Esophagus squamous epithelium (tissue), 5 donors: Measurements from ENCODE around the gene MGAT5B. TPM values are rescaled to one million over a fixed set of nuclear protein-coding genes. Genes with fewer than 3 reads are reported as not detected.

ENCODE experiments used
- DNase-seq: peaks from one replicate; lab custom pipeline; 2025; lab: John Stamatoyannopoulos, UW
- H3K27ac ChIP-seq, 4 donors: fragments of 200-600 bp; sonication (generic); one replicate each; pipeline ENCODE4 v1.5.1; 2016 to 2019; ENCODE audit warnings: mild to moderate bottlenecking in 1 of 4
- H3K27me3 ChIP-seq, 4 donors: fragments of 200-600 bp; sonication (generic); 1 replicate in 3 of 4; 2 replicates in 1 of 4; pipeline versions ENCODE4 v1.5.1 to v1.6.0; 2017 to 2021; ENCODE audit warnings: antibody characterized with exemption in 1 of 4
- H3K36me3 ChIP-seq, 3 donors: fragments of 200-600 bp; sonication (generic); one replicate each; pipeline ENCODE4 v1.5.1; 2016 to 2019
- H3K4me1 ChIP-seq, 3 donors: fragments of 200-600 bp; sonication (generic); one replicate each; pipeline ENCODE4 v1.5.1; 2017 to 2019
- H3K4me3 ChIP-seq, 4 donors: fragments of 200-600 bp; sonication (generic); 1 replicate in 3 of 4; 2 replicates in 1 of 4; pipeline ENCODE4 v1.5.1; 2016 to 2019; ENCODE audit warnings: mild to moderate bottlenecking in 2 of 4, moderate library complexity in 1 of 4
- H3K9me3 ChIP-seq, 3 donors: fragments of 200-600 bp; sonication (generic); one replicate each; pipeline ENCODE4 v1.5.1; 2016 to 2019
- CTCF ChIP-seq, 6 experiments: fragments of 450-650 bp in 4 of 6; fragments of 200-600 bp in 2 of 6; sonication (generic) in 2 of 6; IDR thresholded peaks; one replicate each; pipeline ENCODE4 v1.5.1; 2016 to 2019; ENCODE audit warnings: antibody characterized with exemption in 6 of 6, mild to moderate bottlenecking in 4 of 6, moderate library complexity in 4 of 6
- POLR2A ChIP-seq, 4 donors: fragments of 450-650 bp; IDR thresholded peaks; one replicate each; pipeline ENCODE4 v1.6.1; 2017; ENCODE audit warnings: antibody characterized with exemption in 4 of 4, mild to moderate bottlenecking in 4 of 4, moderate library complexity in 3 of 4
- WGBS, 2 donors: methylation state at CpG; one replicate each; pipeline ENCODE4 v1.1.5; 2018; 5-methylcytosine and 5-hydroxymethylcytosine counted together
- intact Hi-C: fragments of 100-400 bp; cut with DNase I; formaldehyde crosslinking; loops from one replicate; pipeline ENCODE4 v1.15.0; 2022
- total RNA-seq, 4 donors: library from RNA; depleted of rRNA; stranded (reverse); fragments of >200 nt; gene quantifications; one replicate each; pipeline ENCODE4 v1.1.0, GENCODE V29; 2016
- donor health status: DM: yes; HTN: yes; CAD: no.

The MGAT5B gene
- total RNA-seq, 4 donors from 2014 or later: 1.3 TPM; not detected in 3

- no peak overlapping the region for H3K27ac ChIP-seq
- intact Hi-C loops: no loop called here
- no peaks in the 10 kb centered on the region for H3K36me3 ChIP-seq
- H3K27me3 ChIP-seq: peaks cover 0 to 6% (median 0%) of the 10 kb centered on the region in 4 donors
- no peaks in the 10 kb centered on the region for H3K9me3 ChIP-seq
- no peaks in the 10 kb centered on the region for H3K4me1 ChIP-seq
- TF ChIP-seq CTCF (IDR thresholded peaks at IDR 0.05) (no peak), POLR2A (IDR thresholded peaks at IDR 0.05) (no peak)
- no peak for DNase-seq
- no peak overlapping the region for H3K4me3 ChIP-seq
- 94 to 95% methylated on average over 7 to 11 of the region's 11 CpGs for WGBS, 2 donors
Measured at GRCh38 chr17:76894842-76895241, 26.6 kb downstream of the MGAT5B start.

GRCh38 chr17:76897023-76897422 is 28.8 kb downstream of the MGAT5B start:
- intact Hi-C loops: no loop called here
- TF ChIP-seq CTCF (IDR thresholded peaks at IDR 0.05) (no peak), POLR2A (IDR thresholded peaks at IDR 0.05) (no peak)

GRCh38 chr17:76899414-76899813 is 31.2 kb downstream of the MGAT5B start:
- no peak for DNase-seq
- WGBS, 2 donors: 81 to 84% methylated on average over 5 to 6 of the region's 7 CpGs
- Histone ChIP-seq H3K9me3 (no peaks in the 10 kb centered on the region), H3K4me3 (no peak overlapping the region), H3K36me3 (no peaks in the 10 kb centered on the region), H3K4me1 (peaks cover 0 to 5% (median 0%) of the 10 kb centered on the region in 3 donors), H3K27me3 (peaks cover 0 to 22% (median 0%) of the 10 kb centered on the region in 4 donors), H3K27ac (no peak overlapping the region)
- intact Hi-C loops: no loop called here
- TF ChIP-seq CTCF (IDR thresholded peaks at IDR 0.05): no peak
- TF ChIP-seq POLR2A (IDR thresholded peaks at IDR 0.05): no peak

More at GRCh38 chr17:76897023-76897422, 28.8 kb downstream of the MGAT5B start:
- H3K4me1 ChIP-seq: peaks cover 0 to 3% (median 0%) of the 10 kb centered on the region in 3 donors
- 79 to 84% methylated on average over 8 to 9 of the region's 10 CpGs for WGBS, 2 donors
- no peak overlapping the region for H3K27ac ChIP-seq
- no peak for DNase-seq
- no peak overlapping the region for H3K4me3 ChIP-seq
- H3K9me3 ChIP-seq: no peaks in the 10 kb centered on the region
- peaks cover 0 to 4% (median 0%) of the 10 kb centered on the region in 4 donors for H3K27me3 ChIP-seq
- no peaks in the 10 kb centered on the region for H3K36me3 ChIP-seq

- no peaks in the 10 kb centered on the region for H3K9me3 ChIP-seq
- intact Hi-C loops: no loop called here
- no peak for DNase-seq
- peaks cover 0 to 32% (median 0%) of the 10 kb centered on the region in 4 donors for H3K27me3 ChIP-seq
- no peaks in the 10 kb centered on the region for H3K36me3 ChIP-seq
- no peak for TF ChIP-seq CTCF (IDR thresholded peaks at IDR 0.05)
- no peak for TF ChIP-seq POLR2A (IDR thresholded peaks at IDR 0.05)
- 51 to 83% methylated on average over 3 to 7 of the region's 8 CpGs for WGBS, 2 donors
- no peak overlapping the region for H3K27ac ChIP-seq
- H3K4me1 ChIP-seq: peaks cover 0 to 5% (median 0%) of the 10 kb centered on the region in 3 donors
- H3K4me3 ChIP-seq: no peak overlapping the region
Measured at GRCh38 chr17:76900723-76901122, 32.5 kb downstream of the MGAT5B start.

- Histone ChIP-seq H3K27me3 (peaks cover 0 to 40% (median 0%) of the 10 kb centered on the region in 4 donors), H3K9me3 (no peaks in the 10 kb centered on the region), H3K4me1 (peaks cover 0 to 5% (median 0%) of the 10 kb centered on the region in 3 donors), H3K36me3 (no peaks in the 10 kb centered on the region), H3K27ac (no peak overlapping the region), H3K4me3 (no peak overlapping the region)
- no peak for TF ChIP-seq POLR2A (IDR thresholded peaks at IDR 0.05)
- no peak for TF ChIP-seq CTCF (IDR thresholded peaks at IDR 0.05)
- WGBS, 2 donors: 38 to 55% methylated on average over 9 to 11 of the region's 11 CpGs
- intact Hi-C loops: no loop called here
- DNase-seq: no peak
Measured at GRCh38 chr17:76901542-76902197, 33.5 kb downstream of the MGAT5B start.
